Activated CD8-positive, alpha-beta memory T cell treated with anti-CD3 and anti-CD28 coated beads, Interleukin-2, amount 50 U/mL, for 1 hour (primary cell): ENCODE measurements around the gene ALK.

Source experiments
- DNase-seq: peaks from one replicate; pipeline ENCODE4 v3.0.0-alpha.2; 2020; ENCODE audit errors: extremely low read depth

The ALK gene

DNA sequence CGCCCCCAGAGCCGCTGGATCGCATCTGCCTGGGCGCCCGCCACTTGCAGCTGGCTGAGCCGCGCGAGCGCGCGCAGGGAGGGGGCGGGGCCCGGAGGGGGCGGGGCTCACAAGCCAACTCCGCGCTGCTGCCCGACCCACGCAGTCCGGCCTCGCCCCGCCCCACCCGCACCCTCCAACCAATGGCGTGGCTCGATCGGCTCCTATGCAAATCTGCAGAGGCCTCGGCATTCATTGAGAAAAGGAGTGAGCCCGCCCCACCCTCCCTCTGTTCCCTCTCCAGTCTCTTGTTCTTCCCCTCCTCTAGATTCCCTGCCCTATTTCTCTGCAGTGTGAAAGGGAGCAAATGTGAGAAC is at the start of gene ALK:
TSS of gene ALK (minus strand) at position 27 of the 356 bp plus-strand sequence. CDS start 927 bp downstream, outside the sequence.
- no peak for DNase-seq

DNA sequence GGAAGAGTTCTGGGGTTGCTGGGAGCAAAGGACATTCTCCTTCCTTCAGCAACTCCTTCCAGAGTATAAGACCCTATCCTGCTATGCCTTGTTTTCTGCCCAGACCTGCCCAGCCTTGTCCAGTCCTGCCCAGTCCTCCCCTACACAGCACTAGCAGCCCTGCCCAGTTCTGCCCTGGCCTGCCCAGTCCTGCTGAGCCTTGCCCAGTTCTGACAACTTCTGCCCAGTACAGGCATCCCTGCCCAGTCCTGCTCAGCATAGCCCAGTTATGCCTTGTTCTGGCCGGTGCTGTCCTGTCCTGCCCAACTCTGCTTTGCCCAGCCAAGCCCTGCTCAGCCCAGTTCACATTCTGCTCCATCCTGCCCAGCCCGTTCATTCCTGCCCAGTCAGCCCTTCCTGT is 44.9 kb upstream of the ALK start:
- no peak for DNase-seq

- no peak for DNase-seq
Measured at GRCh38 chr2:29963972-29964570, 42.7 kb upstream of the ALK start.

DNA sequence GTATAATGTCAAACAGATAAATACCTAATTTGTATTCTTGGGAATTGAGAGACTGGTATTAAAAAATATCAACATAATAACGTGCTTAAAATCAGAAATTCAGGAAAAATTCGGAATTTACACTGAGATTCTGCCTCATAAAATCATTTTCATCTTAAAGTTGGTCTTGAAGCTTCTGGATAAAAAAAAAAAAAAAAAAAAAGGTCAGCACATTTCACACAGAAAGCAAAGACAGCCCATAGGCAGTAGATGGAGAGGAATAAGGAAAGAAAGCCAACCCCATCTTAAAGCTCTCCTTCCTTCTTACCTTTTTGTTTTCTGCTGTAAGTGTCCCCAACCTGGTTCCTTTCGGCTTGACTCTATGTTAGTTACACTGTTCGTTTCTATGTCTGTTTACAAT is 41.5 kb upstream of the ALK start:
- no peak for DNase-seq

DNA sequence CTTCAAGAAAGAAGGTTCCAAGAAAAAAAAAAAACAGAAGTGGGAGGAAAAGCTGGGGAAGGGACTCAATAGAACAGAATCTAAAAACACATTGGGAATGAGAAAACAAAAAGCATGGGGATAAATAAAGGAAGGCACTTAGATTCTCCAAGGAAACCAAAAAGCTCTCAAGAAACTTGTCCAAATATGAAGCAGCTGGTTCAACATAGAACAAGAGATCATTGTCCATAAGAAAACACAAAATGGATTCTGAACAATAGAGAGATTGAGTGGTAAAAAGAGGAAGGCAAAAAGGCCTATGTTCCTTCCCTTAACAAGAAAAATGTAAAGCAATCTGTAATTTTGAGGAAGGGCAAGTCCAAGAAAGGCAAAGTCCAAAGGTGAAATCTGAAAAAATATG is 32.9 kb upstream of the ALK start:
- no peak for DNase-seq

- DNase-seq, result no peak
Measured at GRCh38 chr2:29952973-29953372, 31.6 kb upstream of the ALK start.

DNA sequence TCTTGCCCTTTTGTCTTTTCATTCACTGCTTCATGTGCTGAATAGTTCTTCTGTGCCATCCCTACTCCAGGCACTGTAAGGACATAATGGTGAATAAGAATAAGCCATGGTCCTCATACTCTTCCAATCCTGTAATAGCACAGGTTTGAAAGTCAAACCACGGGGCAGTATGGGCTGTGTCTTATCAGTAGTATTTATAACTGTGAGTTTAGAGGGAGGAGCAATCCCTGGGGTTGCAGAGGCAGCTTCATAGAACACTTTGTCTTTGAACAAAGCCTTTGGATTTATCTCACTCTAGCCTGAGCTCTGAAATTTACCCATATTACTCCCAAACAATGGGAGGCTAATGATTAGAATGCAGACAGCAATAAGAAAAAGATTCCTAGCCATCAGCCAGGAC is 30.2 kb upstream of the ALK start:
- DNase-seq, result no peak

GRCh38 chr2:29950481-29950880 is 29.1 kb upstream of the ALK start:
- no peak for DNase-seq

- no peak for DNase-seq
Measured at GRCh38 chr2:29949042-29949441, 27.7 kb upstream of the ALK start.

DNA sequence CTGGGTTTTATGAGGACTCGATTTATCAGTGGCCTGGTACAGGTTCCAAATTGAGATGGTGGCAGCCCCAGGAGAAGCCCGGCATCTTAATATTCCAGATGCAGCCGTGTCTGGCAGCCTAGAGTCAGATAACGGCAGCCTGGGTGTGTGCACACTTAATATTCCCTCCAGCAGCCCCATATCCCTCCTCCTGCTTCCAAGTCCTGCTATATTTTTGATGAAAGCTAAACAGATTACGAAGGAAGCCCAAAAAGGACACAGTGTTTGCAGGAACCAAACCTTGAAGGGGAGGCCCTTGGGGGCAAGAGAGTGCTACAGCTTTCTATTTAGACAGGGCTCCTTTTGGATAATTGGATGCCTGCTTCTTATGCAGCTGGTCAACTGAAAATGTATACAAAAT is 25.1 kb upstream of the ALK start:
- no peak for DNase-seq

- no peak for DNase-seq
Measured at GRCh38 chr2:29942711-29943110, 21.3 kb upstream of the ALK start.

DNA sequence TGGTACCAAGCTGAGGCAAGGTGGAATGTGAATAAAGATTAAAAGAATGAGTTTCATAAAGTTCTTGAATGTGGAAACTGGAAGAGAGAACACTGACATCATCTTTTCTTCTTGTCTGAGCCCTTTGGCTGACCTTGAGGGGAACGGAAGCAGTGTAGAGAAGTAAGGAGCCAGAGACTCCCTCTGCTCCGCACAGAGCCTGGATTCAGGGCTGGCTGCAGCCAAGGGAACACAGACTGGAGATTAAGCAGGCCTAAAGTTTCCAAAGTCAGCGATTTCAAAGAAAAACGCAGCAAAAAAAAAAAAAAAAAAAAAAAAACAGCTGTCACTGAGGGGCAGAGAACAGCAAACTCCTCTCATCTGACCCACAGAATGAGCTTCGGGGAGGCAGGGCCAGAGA is 19.3 kb upstream of the ALK start:
- DNase-seq, result no peak

GRCh38 chr2:29936020-29936419 is 14.6 kb upstream of the ALK start:
- no peak for DNase-seq

GRCh38 chr2:29931818-29932217 is 10.4 kb upstream of the ALK start:
- no peak for DNase-seq

DNA sequence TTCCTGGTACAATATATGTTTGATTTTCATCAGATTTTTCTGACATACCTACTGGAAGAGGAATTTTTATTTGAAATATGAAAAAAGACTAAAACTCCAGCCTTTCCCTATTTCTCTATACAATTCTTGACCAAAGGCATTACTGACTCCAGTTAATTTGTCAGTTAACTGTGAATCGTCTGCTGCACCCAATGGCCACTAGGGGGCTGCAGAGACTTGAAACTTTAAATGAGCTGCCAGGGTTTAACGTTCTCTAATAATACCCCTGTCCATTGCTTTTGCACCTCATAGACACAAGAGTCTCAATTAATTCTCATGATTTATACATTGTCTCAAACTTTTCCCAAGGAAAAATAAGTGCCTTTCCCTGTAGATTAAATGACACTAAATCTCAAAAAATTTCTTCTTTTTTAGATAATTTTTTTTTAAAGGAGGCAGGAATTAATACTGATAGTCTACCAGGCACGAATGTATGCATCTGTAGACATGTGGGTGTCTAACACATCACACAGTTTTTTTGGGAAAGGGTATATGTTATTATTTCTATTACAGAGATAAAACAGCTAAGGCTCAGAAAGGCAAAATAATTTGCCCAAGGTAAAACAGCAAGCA is 1.8 kb upstream of the ALK start:
- no peak for DNase-seq

- no peak for DNase-seq
Measured at GRCh38 chr2:29922605-29923004, 1.2 kb upstream of the ALK start.

GRCh38 chr2:29920631-29921559 is 491 bp downstream of the ALK start:
- DNase-seq, result no peak

- DNase-seq, result no peak
Measured at GRCh38 chr2:29920130-29920577, 1.2 kb downstream of the ALK start.

- no peak for DNase-seq
Measured at GRCh38 chr2:29918941-29919340, 2.4 kb downstream of the ALK start.

DNA sequence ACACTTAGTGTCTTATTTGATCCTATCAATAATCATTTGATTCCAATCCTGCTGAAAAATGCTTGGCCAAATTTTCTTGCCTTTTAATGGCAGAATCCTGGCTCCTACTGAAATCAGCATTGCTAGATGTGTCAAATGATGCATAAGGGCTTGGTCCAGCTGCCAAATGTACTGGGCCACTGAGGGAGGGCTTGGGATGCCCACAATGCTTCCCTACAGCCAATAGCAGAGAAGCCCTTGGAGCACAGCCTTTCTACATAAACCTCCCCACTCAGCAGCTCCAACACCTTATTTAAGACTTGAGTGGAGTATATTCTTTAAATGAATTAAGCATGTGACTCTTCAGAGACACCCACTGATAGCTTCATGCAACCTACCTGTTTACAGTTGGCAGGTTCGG is 3.6 kb downstream of the ALK start:
- DNase-seq, result no peak

DNA sequence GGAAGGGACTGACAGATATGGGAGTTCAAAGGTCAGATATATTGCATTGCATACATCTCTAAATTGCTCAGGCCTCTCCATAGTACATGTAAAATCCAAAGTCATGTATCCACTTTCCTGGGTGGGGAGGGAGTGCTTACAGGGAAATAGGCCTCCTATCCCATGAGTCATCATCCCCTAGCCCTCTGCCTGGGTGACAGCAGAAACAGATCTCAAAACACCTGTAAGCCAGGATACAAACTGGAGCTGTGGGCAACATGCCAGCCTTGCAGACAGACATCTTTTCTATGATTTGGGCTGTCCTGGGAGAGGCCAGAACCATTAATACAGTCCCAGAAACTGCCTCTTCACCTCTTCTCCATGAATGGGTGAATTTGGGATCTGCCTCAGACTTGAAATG is 4.8 kb downstream of the ALK start:
- DNase-seq, result no peak

- DNase-seq, result no peak
Measured at GRCh38 chr2:29910960-29911359, 10.4 kb downstream of the ALK start.

DNA sequence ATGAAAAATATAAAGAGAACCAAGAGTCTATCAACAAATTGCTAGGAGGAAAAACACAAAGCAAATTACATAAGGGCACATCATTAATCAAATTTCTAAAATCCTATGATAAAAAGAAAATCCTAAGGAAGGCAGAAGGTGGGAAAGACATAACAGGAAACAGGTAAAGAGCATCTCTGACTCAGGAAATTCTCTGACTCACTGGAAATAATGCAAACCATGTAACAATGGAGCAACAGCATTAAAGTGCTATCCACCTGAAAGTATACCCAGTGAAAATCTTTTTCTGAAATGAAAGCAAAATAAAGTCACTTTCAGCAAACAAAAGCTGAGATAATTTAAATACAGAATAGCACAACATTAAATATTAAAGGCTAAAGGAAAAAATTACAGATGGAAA is 10.9 kb downstream of the ALK start:
- no peak for DNase-seq
